Neuron (in vitro differentiated cells): ENCODE data around the gene SYNDIG1.

Experiments
- H2AFZ ChIP-seq: one replicate; pipeline ENCODE4 v1.6.1; 2013; ENCODE audit warnings: low read depth, mild to moderate bottlenecking, inconsistent platforms, low read length, moderate library complexity
- H3K27me3 ChIP-seq: one replicate; pipeline ENCODE4 v1.6.1; 2013; ENCODE audit warnings: low read length; ENCODE audit not compliant: insufficient read depth
- H3K36me3 ChIP-seq: one replicate; pipeline ENCODE4 v1.6.1; 2013; ENCODE audit warnings: low read length; ENCODE audit not compliant: insufficient read depth
- H3K4me1 ChIP-seq: one replicate; pipeline ENCODE4 v1.6.1; 2013; ENCODE audit warnings: low read length; ENCODE audit not compliant: insufficient read depth
- H3K4me3 ChIP-seq: 2 replicates; pipeline ENCODE4 v1.5.1; 2013; ENCODE audit warnings: mild to moderate bottlenecking, low read length, moderate library complexity
- H3K9me3 ChIP-seq: one replicate; pipeline ENCODE4 v1.6.1; 2013; ENCODE audit warnings: low read length

Gene SYNDIG1

GRCh38 chr20:24662322-24662721 is 192.9 kb downstream of the SYNDIG1 start:
- Histone ChIP-seq H3K27me3 (no peaks in the 10 kb centered on the region), H3K9me3 (no peaks in the 10 kb centered on the region), H3K4me3 (no peak overlapping the region), H3K4me1 (peaks cover 20% of the 10 kb centered on the region), H2AFZ (no peak overlapping the region), H3K36me3 (no peaks in the 10 kb centered on the region)

GRCh38 chr20:24662752-24663365 is 193.4 kb downstream of the SYNDIG1 start:
- H3K9me3 ChIP-seq = no peaks in the 10 kb centered on the region
- H3K4me1 ChIP-seq = peaks cover 20% of the 10 kb centered on the region
- H3K27me3 ChIP-seq = no peaks in the 10 kb centered on the region
- no peaks in the 10 kb centered on the region for H3K36me3 ChIP-seq
- no peak overlapping the region for H2AFZ ChIP-seq
- no peak overlapping the region for H3K4me3 ChIP-seq

GRCh38 chr20:24663496-24663895 is 194.1 kb downstream of the SYNDIG1 start:
- H3K36me3 ChIP-seq = no peaks in the 10 kb centered on the region
- H3K4me3 ChIP-seq = no peak overlapping the region
- H2AFZ ChIP-seq = no peak overlapping the region
- no peaks in the 10 kb centered on the region for H3K9me3 ChIP-seq
- no peaks in the 10 kb centered on the region for H3K27me3 ChIP-seq
- peaks cover 20% of the 10 kb centered on the region for H3K4me1 ChIP-seq

- H2AFZ ChIP-seq = no peak overlapping the region
- H3K27me3 ChIP-seq = no peaks in the 10 kb centered on the region
- H3K4me1 ChIP-seq = peaks cover 13% of the 10 kb centered on the region
- H3K36me3 ChIP-seq = no peaks in the 10 kb centered on the region
- no peak overlapping the region for H3K4me3 ChIP-seq
- no peaks in the 10 kb centered on the region for H3K9me3 ChIP-seq
Observed at GRCh38 chr20:24664266-24664986, 195.0 kb downstream of the SYNDIG1 start.

- Histone ChIP-seq H3K9me3 (no peaks in the 10 kb centered on the region), H3K27me3 (no peaks in the 10 kb centered on the region), H3K4me1 (peaks cover 5% of the 10 kb centered on the region), H3K4me3 (no peak overlapping the region), H3K36me3 (no peaks in the 10 kb centered on the region), H2AFZ (no peak overlapping the region)
Observed at GRCh38 chr20:24665196-24665595, 195.8 kb downstream of the SYNDIG1 start.

- no peak overlapping the region for H3K4me3 ChIP-seq
- H3K9me3 ChIP-seq = no peaks in the 10 kb centered on the region
- no peaks in the 10 kb centered on the region for H3K4me1 ChIP-seq
- H3K27me3 ChIP-seq = no peaks in the 10 kb centered on the region
- no peaks in the 10 kb centered on the region for H3K36me3 ChIP-seq
- no peak overlapping the region for H2AFZ ChIP-seq
Observed at GRCh38 chr20:24665741-24666191, 196.3 kb downstream of the SYNDIG1 start.

- Histone ChIP-seq H3K36me3 (no peaks in the 10 kb centered on the region), H3K4me1 (no peaks in the 10 kb centered on the region), H2AFZ (no peak overlapping the region)
Observed at GRCh38 chr20:24667689-24668383, 198.4 kb downstream of the SYNDIG1 start.

GRCh38 chr20:24668384-24668702 is 198.9 kb downstream of the SYNDIG1 start:
- Histone ChIP-seq H3K4me1 (no peaks in the 10 kb centered on the region), H2AFZ (no peak overlapping the region), H3K4me3 (no peak overlapping the region), H3K27me3 (no peaks in the 10 kb centered on the region), H3K36me3 (no peaks in the 10 kb centered on the region), H3K9me3 (no peaks in the 10 kb centered on the region)

More at GRCh38 chr20:24667689-24668383, 198.4 kb downstream of the SYNDIG1 start:
- no peak overlapping the region for H3K4me3 ChIP-seq
- no peaks in the 10 kb centered on the region for H3K9me3 ChIP-seq
- no peaks in the 10 kb centered on the region for H3K27me3 ChIP-seq

GRCh38 chr20:24668791-24669190 is 199.4 kb downstream of the SYNDIG1 start:
- Histone ChIP-seq H3K4me1 (no peaks in the 10 kb centered on the region), H3K4me3 (no peak overlapping the region), H2AFZ (no peak overlapping the region), H3K36me3 (no peaks in the 10 kb centered on the region), H3K9me3 (no peaks in the 10 kb centered on the region), H3K27me3 (no peaks in the 10 kb centered on the region)

- Histone ChIP-seq H2AFZ (no peak overlapping the region), H3K36me3 (no peaks in the 10 kb centered on the region), H3K9me3 (no peaks in the 10 kb centered on the region), H3K4me1 (no peaks in the 10 kb centered on the region), H3K27me3 (no peaks in the 10 kb centered on the region), H3K4me3 (no peak overlapping the region)
Observed at GRCh38 chr20:24669701-24670100, 200.3 kb downstream of the SYNDIG1 start.

GRCh38 chr20:24670341-24670872 is 201.0 kb downstream of the SYNDIG1 start:
- H2AFZ ChIP-seq = no peak overlapping the region
- H3K4me3 ChIP-seq = no peak overlapping the region
- H3K27me3 ChIP-seq = no peaks in the 10 kb centered on the region
- H3K4me1 ChIP-seq = no peaks in the 10 kb centered on the region
- no peaks in the 10 kb centered on the region for H3K9me3 ChIP-seq
- no peaks in the 10 kb centered on the region for H3K36me3 ChIP-seq

- no peaks in the 10 kb centered on the region for H3K9me3 ChIP-seq
- H3K27me3 ChIP-seq = no peaks in the 10 kb centered on the region
- H3K4me3 ChIP-seq = no peak overlapping the region
- H2AFZ ChIP-seq = no peak overlapping the region
- no peaks in the 10 kb centered on the region for H3K36me3 ChIP-seq
- H3K4me1 ChIP-seq = no peaks in the 10 kb centered on the region
Observed at GRCh38 chr20:24670981-24671380, 201.6 kb downstream of the SYNDIG1 start.

- H3K9me3 ChIP-seq = no peaks in the 10 kb centered on the region
- no peak overlapping the region for H3K4me3 ChIP-seq
- H3K36me3 ChIP-seq = no peaks in the 10 kb centered on the region
- no peak overlapping the region for H2AFZ ChIP-seq
- no peaks in the 10 kb centered on the region for H3K27me3 ChIP-seq
- no peaks in the 10 kb centered on the region for H3K4me1 ChIP-seq
Observed at GRCh38 chr20:24672181-24672880, 202.9 kb downstream of the SYNDIG1 start.
